ENCODE data around the gene TTC12. TPM values are rescaled to one million over a fixed set of nuclear protein-coding genes. Genes with fewer than 3 reads are reported as not detected.

The TTC12 gene
- total and polyA plus RNA-seq, 2 donors (not counting 1 experiment from before 2014, with no cell fraction given): 9.0 to 47.3 TPM

DNA sequence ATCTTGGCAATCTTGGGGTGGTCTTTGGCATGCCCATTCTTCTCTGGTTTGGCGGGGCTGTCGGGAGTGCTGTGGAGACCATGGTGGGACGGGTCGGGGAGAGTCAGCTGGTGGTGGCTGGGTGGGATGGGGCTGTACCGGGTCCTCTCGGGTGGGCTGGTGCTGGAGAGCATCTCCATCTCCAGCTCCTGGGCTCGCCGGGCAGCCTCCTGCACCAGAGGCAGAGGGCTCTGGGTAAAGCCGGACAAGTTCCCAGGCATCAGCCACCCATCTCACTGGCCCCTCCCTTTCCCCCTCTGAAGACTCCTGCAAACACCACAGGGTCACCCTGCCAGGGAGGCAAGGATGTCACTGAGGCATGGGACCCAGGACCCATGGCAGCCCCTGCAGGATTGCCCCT, 98.3 kb downstream of the TTC12 start:
- Histone ChIP-seq H3K79me2 (ENCODE audit: control insufficient read depth, insufficient read depth, low read length) (no peaks in the 10 kb centered on the region), H3K4me2 (replicated peaks; ENCODE audit: low read depth, low read length, poor library complexity, severe bottlenecking) (no peak overlapping the region), H3K9ac (ENCODE audit: low read length) (no peak overlapping the region), H3K4me3 (ENCODE audit: control extremely low read depth in 1 of 5, extremely low read depth in 1 of 5, insufficient read depth in 1 of 5, low read depth in 2 of 5, low read length in 4 of 5) (no peak overlapping the region), H3K9me3 (ENCODE audit: control extremely low read depth in 1 of 3, control insufficient read depth in 2 of 3, insufficient read depth in 1 of 3, low read length in 2 of 3) (peaks cover 0 to 3% (median 0%) of the 10 kb centered on the region in 3 donors), H3K27ac (ENCODE audit: low read length in 2 of 2) (no peak overlapping the region), H2AFZ (ENCODE audit: insufficient read depth, low read depth, low read length, poor library complexity, severe bottlenecking) (no peak overlapping the region), H3K36me3 (replicated peaks in 1 of 2; ENCODE audit: control extremely low read depth in 1 of 2, control insufficient read depth in 1 of 2, extremely low read depth in 1 of 2, insufficient read depth in 2 of 2, low read length in 1 of 2) (no peaks in the 10 kb centered on the region), H3K4me1 (ENCODE audit: control insufficient read depth in 2 of 2, insufficient read depth in 2 of 2, low read length in 2 of 2) (no peaks in the 10 kb centered on the region), H4K20me1 (ENCODE audit: control insufficient read depth, insufficient read depth, low read length, poor library complexity, severe bottlenecking) (no peaks in the 10 kb centered on the region), H3K27me3 (replicated peaks in 1 of 4; ENCODE audit: control extremely low read depth in 1 of 4, control insufficient read depth in 3 of 4, insufficient read depth in 4 of 4, low read length in 3 of 4) (no peaks in the 10 kb centered on the region)
- WGBS (ENCODE audit: insufficient coverage): 95% methylated on average over 9 of the region's 9 CpGs
- POLR2A ChIA-PET: no interaction called here
- Mint-ChIP-seq H3K27me3 (peaks cover 7% of the 10 kb centered on the region), H3K4me3 (no peak overlapping the region), H3K4me1 (no peaks in the 10 kb centered on the region), H3K9me3 (ENCODE audit: insufficient read depth) (peaks cover 2% of the 10 kb centered on the region), H3K27ac (no peak overlapping the region)
- ATAC-seq (ENCODE audit: low read depth) (no peak), DNase-seq (no peak)
- intact Hi-C loops (cut with micrococcal nuclease): no loop called here
- no peak for TF ChIP-seq EZH2 (IDR thresholded peaks at IDR 0.05; ENCODE audit: borderline replicate concordance, insufficient read depth, low read depth, low read length, poor library complexity, severe bottlenecking)
- TF ChIP-seq, protein P1, sequence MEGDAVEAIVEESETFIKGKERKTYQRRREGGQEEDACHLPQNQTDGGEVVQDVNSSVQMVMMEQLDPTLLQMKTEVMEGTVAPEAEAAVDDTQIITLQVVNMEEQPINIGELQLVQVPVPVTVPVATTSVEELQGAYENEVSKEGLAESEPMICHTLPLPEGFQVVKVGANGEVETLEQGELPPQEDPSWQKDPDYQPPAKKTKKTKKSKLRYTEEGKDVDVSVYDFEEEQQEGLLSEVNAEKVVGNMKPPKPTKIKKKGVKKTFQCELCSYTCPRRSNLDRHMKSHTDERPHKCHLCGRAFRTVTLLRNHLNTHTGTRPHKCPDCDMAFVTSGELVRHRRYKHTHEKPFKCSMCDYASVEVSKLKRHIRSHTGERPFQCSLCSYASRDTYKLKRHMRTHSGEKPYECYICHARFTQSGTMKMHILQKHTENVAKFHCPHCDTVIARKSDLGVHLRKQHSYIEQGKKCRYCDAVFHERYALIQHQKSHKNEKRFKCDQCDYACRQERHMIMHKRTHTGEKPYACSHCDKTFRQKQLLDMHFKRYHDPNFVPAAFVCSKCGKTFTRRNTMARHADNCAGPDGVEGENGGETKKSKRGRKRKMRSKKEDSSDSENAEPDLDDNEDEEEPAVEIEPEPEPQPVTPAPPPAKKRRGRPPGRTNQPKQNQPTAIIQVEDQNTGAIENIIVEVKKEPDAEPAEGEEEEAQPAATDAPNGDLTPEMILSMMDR (IDR thresholded peaks at IDR 0.05): no peak
- CTCF ChIA-PET: no interaction called here

DNA sequence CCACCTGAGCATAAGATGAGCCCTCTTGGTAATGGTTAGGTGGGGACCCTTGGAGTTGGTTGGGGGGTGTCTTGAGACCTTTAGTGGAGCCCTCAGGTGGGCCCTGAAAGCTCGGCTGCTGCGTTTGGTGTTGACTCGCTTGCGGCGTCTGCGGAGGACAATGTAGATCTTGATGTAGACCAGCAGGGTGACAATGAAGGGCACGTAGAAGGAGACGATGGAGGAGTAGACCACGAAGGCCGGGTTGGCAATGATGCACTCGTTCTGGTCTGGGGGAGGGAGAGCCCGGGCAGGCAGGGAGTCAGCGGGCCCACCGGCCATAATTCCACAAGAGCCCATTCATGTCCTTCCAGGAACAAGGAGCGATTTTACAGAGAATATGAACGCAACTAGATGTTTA, 101.0 kb downstream of the TTC12 start:
- intact Hi-C loops (cut with micrococcal nuclease): no loop called here
- no peak for ATAC-seq (ENCODE audit: low read depth)

More for the DNA sequence above, 101.0 kb downstream of the TTC12 start:
- no peak overlapping the region for H3K9ac ChIP-seq (ENCODE audit: low read length)
- ChIA-PET POLR2A (no interaction called here), CTCF (no interaction called here)
- no peaks in the 10 kb centered on the region for H4K20me1 ChIP-seq (ENCODE audit: control insufficient read depth, insufficient read depth, low read length, poor library complexity, severe bottlenecking)
- no peak overlapping the region for H3K4me2 ChIP-seq (replicated peaks; ENCODE audit: low read depth, low read length, poor library complexity, severe bottlenecking)
- WGBS (ENCODE audit: insufficient coverage): 98% methylated on average over 11 of the region's 16 CpGs
- H3K27ac ChIP-seq (ENCODE audit: low read length in 2 of 2): no peak overlapping the region
- no peaks in the 10 kb centered on the region for H3K4me1 Mint-ChIP-seq
- peaks cover 0 to 3% (median 0%) of the 10 kb centered on the region in 3 donors for H3K9me3 ChIP-seq (ENCODE audit: control extremely low read depth in 1 of 3, control insufficient read depth in 2 of 3, insufficient read depth in 1 of 3, low read length in 2 of 3)
- H2AFZ ChIP-seq (ENCODE audit: insufficient read depth, low read depth, low read length, poor library complexity, severe bottlenecking): no peak overlapping the region
- H3K9me3 Mint-ChIP-seq (ENCODE audit: insufficient read depth): peaks cover 2% of the 10 kb centered on the region
- H3K36me3 ChIP-seq (replicated peaks in 1 of 2; ENCODE audit: control extremely low read depth in 1 of 2, control insufficient read depth in 1 of 2, extremely low read depth in 1 of 2, insufficient read depth in 2 of 2, low read length in 1 of 2): no peaks in the 10 kb centered on the region
- no peak overlapping the region for H3K4me3 ChIP-seq (ENCODE audit: control extremely low read depth in 1 of 5, extremely low read depth in 1 of 5, insufficient read depth in 1 of 5, low read depth in 2 of 5, low read length in 4 of 5)
- H3K27me3 ChIP-seq (replicated peaks in 1 of 4; ENCODE audit: control extremely low read depth in 1 of 4, control insufficient read depth in 3 of 4, insufficient read depth in 4 of 4, low read length in 3 of 4): no peaks in the 10 kb centered on the region
- no peaks in the 10 kb centered on the region for H3K79me2 ChIP-seq (ENCODE audit: control insufficient read depth, insufficient read depth, low read length)
- H3K4me3 Mint-ChIP-seq: no peak overlapping the region
- no peak for DNase-seq
- no peak for TF ChIP-seq EZH2 (IDR thresholded peaks at IDR 0.05; ENCODE audit: borderline replicate concordance, insufficient read depth, low read depth, low read length, poor library complexity, severe bottlenecking)
- TF ChIP-seq, protein P1 (IDR thresholded peaks at IDR 0.05): no peak
- H3K4me1 ChIP-seq (ENCODE audit: control insufficient read depth in 2 of 2, insufficient read depth in 2 of 2, low read length in 2 of 2): no peaks in the 10 kb centered on the region
- peaks cover 7% of the 10 kb centered on the region for H3K27me3 Mint-ChIP-seq
- H3K27ac Mint-ChIP-seq: no peak overlapping the region

Other genes with a start within 250 kb of the TTC12 start
- 0.89 and 1.1 TPM in 2 replicates for gene ANKK1, start 73.2 kb downstream of the TTC12 start, total RNA-seq
- 3.0 and 5.3 TPM in 2 replicates for gene ANKK1, start 73.2 kb downstream of the TTC12 start, polyA plus RNA-seq
- gene DRD2, start 160.8 kb downstream of the TTC12 start, total RNA-seq: not detected in 2 replicates
- gene DRD2, start 160.8 kb downstream of the TTC12 start, polyA plus RNA-seq: not detected in 2 replicates

Measured in B cell (primary cell).